Activated T-cell treated with anti-CD3 and anti-CD28 coated beads, Interleukin-2, amount 50 U/mL, for 4 hours (primary cell): Measurements from ENCODE around the gene KLF16. TPM values are rescaled to one million over a fixed set of nuclear protein-coding genes. Genes with fewer than 3 reads are reported as not detected.

Experiments used
- ATAC-seq, 2 donors: fragments of 200-7000 bp; cut with Tn5 transposase; one replicate each; pipeline ENCODE4 v1.10.0; 2021
- DNase-seq: peaks from one replicate; pipeline ENCODE4 v3.0.0-alpha.2; 2020
- H3K27me3 Mint-ChIP-seq: one replicate; pipeline ENCODE4 v1.8.0; 2021; ENCODE audit warnings: low read depth, mixed read lengths
- H3K36me3 Mint-ChIP-seq: one replicate; pipeline ENCODE4 v1.8.0; 2022; ENCODE audit warnings: mixed read lengths; ENCODE audit not compliant: insufficient read depth
- H3K4me1 Mint-ChIP-seq: one replicate; pipeline ENCODE4 v1.8.0; 2021; ENCODE audit warnings: low read depth, mixed read lengths
- H3K4me3 Mint-ChIP-seq: one replicate; pipeline ENCODE4 v1.8.0; 2021; ENCODE audit warnings: mild to moderate bottlenecking, moderate library complexity, mixed read lengths
- H3K9me3 Mint-ChIP-seq: one replicate; pipeline ENCODE4 v1.8.0; 2021; ENCODE audit warnings: mixed read lengths
- total RNA-seq, 3 donors: library from RNA; stranded (reverse); gene quantifications; one replicate each; pipeline ENCODE4 v1.2.1, GENCODE V29; 2021

The KLF16 gene
- total RNA-seq, 3 donors from 2014 or later, result 64.0 to 71.0 (median 69.1) TPM

DNA sequence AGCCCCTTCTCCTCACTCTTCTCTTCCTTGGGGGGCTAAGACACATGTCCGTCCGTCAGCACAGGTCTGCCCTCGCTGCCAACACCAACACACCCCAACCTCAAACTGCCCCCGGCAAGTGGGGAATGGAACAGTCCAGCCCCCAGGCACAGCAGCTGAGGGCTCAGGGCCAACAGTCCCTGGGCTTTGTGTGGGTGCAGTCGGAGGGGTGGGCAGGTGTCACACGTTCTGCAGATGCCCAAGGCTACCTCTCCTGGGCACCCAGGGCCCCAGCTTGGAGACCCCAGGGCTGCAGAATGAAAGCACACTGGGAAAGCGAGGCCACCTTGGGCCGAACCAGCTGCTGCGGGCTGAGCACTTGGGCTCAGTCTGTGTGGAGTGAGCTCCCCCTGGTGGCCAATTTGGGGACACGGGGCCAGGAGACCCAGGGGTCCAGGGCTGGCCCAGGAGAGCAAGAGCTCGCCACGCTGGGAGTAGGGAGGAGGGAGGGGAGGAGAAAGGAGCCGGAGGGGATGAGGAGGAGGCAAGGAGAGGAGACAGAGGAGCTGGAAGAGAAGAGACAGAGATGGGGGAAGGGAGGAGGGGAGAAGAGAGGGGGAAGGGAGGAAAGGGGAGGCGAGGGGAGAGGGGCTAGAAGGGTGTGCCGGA, 37.3 kb downstream of the KLF16 start:
- no peak overlapping the region for H3K4me3 Mint-ChIP-seq
- ATAC-seq (peak; percentile 86 to 90), DNase-seq (peak; percentile 78)
- H3K9me3 Mint-ChIP-seq, result no peaks in the 10 kb centered on the region
- H3K36me3 Mint-ChIP-seq, result peaks cover 13% of the 10 kb centered on the region
- H3K27me3 Mint-ChIP-seq, result no peaks in the 10 kb centered on the region
- H3K4me1 Mint-ChIP-seq, result peaks cover 4% of the 10 kb centered on the region

- DNase-seq, result no peak
- peaks cover 4% of the 10 kb centered on the region for H3K4me1 Mint-ChIP-seq
- ATAC-seq, result no peak
- H3K27me3 Mint-ChIP-seq, result no peaks in the 10 kb centered on the region
- no peaks in the 10 kb centered on the region for H3K9me3 Mint-ChIP-seq
- H3K4me3 Mint-ChIP-seq, result no peak overlapping the region
- peaks cover 16% of the 10 kb centered on the region for H3K36me3 Mint-ChIP-seq
Measured at GRCh38 chr19:1824252-1824622, 39.1 kb downstream of the KLF16 start.

DNA sequence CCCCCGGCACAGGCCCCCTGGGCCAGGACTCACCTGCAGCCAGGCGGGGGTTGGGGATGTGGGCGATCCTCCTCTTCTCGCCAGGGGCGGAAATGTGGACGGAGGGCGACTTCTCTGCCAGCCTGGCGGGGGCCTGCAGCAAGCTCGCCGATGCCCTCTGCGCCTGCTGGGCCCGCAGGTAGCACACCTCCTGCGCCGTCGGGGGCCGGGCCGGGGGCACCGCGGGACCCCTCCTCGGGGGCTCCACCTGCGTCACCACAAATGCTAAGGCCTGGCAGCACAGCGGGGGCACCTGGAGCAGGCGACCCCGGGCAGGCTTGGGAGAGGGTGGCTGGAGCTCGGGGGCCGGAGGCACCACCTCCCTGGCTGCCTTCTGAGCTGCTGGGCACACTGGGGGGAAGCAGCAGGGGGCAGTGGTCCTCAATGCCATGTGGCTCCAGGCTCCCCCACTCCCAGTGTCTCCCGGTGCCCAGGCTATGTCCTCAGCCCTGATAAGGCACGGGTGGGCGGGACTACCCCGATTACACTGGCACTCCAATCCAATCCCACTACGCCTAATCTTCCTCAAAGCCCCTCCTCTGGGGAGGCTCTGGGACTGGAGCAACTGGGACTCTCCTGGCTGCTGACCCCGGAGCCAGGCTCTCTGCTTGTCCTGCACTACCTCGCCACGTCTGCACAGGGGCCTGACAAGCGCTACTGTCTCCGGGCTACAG, 39.7 kb downstream of the KLF16 start:
- Mint-ChIP-seq H3K36me3 (peaks cover 16% of the 10 kb centered on the region), H3K27me3 (no peaks in the 10 kb centered on the region), H3K4me3 (no peak overlapping the region), H3K4me1 (peaks cover 4% of the 10 kb centered on the region), H3K9me3 (no peaks in the 10 kb centered on the region)
- no peak for ATAC-seq
- DNase-seq, result no peak

DNA sequence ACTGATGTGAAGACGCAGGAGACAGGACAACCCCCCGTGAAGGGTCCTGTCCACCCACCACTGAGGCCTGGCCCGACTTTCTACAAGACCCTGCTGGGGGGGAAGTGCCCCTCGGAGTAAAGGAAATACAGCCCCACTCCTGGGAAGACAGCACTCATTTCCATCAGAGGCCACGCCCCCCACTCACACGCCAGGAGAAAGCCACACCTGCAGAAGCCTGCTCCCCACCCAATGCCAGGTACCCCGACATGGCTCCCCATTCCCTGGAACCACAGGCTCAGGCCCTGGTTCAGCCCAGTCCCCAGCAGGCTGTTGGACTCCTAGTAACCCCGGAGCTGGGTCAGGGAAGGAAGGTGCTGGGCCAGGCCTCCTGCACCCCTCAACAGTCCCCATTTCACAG, 40.4 kb downstream of the KLF16 start:
- no peak for ATAC-seq
- H3K27me3 Mint-ChIP-seq, result no peaks in the 10 kb centered on the region

DNA sequence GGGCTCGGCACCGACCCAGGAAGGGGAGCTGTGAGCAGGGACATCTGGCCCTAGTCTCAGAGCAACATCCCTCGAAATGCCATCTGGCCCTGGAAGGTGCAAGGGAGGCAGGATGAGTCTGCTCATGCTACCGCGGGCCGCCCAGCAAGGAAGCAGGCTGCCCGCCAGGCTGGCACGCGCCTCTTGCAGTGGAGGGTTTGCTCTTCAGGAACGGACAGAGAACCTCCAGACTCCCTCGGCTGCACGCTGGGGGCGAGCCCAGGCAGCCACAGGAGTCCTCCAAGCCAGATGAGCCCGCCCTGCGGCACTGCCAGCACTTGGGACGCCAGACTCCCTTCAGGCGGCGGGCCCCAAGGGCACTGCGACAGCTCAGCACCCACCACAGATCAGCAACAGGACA, 41.2 kb downstream of the KLF16 start:
- Mint-ChIP-seq H3K4me3 (no peak overlapping the region), H3K36me3 (peaks cover 16% of the 10 kb centered on the region), H3K4me1 (peaks cover 4% of the 10 kb centered on the region), H3K9me3 (no peaks in the 10 kb centered on the region), H3K27me3 (no peaks in the 10 kb centered on the region)
- DNase-seq (no peak), ATAC-seq (no peak)

More for the DNA sequence above, 40.4 kb downstream of the KLF16 start:
- DNase-seq, result no peak
- no peak overlapping the region for H3K4me3 Mint-ChIP-seq
- H3K36me3 Mint-ChIP-seq, result peaks cover 16% of the 10 kb centered on the region
- H3K9me3 Mint-ChIP-seq, result no peaks in the 10 kb centered on the region
- H3K4me1 Mint-ChIP-seq, result peaks cover 4% of the 10 kb centered on the region

- H3K9me3 Mint-ChIP-seq, result no peaks in the 10 kb centered on the region
- H3K4me3 Mint-ChIP-seq, result no peak overlapping the region
- ATAC-seq (no peak), DNase-seq (no peak)
- no peaks in the 10 kb centered on the region for H3K27me3 Mint-ChIP-seq
- H3K4me1 Mint-ChIP-seq, result no peaks in the 10 kb centered on the region
- H3K36me3 Mint-ChIP-seq, result peaks cover 15% of the 10 kb centered on the region
Measured at GRCh38 chr19:1819341-1820255, 43.8 kb downstream of the KLF16 start.

DNA sequence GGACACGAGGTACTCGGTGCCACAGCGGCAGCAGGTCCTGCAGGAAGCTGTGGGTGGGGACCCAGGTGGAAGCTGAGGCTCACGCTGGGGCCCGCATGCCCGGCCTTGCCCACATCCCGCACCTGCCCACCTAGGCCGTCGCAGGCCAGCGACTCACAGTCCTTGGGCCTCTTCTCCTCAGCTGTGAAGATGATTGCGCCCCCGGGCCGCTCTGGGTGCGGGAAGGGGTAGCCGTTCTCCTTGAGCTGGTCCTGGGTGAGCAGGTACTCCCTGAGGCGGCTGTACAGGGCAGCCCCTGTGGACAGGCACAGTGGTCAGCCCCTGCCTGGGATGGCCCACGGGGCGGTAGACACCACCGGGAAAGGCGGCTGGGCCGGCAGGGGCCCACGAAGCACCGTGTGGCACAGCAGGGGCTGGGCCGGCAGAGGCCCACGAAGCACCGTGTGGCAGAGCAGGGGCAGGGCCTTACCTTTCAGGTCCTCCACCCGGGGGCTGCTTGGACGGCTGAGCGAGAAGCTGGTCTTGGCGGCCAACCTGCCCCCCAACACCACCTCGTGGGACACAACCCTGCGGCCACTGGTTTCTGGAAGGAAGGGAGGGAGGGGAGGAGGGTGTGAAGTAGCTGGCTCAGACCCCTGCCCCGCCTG, 44.7 kb downstream of the KLF16 start:
- Mint-ChIP-seq H3K4me3 (no peak overlapping the region), H3K4me1 (no peaks in the 10 kb centered on the region), H3K9me3 (no peaks in the 10 kb centered on the region), H3K27me3 (no peaks in the 10 kb centered on the region), H3K36me3 (peaks cover 12% of the 10 kb centered on the region)
- ATAC-seq (no peak), DNase-seq (no peak)

DNA sequence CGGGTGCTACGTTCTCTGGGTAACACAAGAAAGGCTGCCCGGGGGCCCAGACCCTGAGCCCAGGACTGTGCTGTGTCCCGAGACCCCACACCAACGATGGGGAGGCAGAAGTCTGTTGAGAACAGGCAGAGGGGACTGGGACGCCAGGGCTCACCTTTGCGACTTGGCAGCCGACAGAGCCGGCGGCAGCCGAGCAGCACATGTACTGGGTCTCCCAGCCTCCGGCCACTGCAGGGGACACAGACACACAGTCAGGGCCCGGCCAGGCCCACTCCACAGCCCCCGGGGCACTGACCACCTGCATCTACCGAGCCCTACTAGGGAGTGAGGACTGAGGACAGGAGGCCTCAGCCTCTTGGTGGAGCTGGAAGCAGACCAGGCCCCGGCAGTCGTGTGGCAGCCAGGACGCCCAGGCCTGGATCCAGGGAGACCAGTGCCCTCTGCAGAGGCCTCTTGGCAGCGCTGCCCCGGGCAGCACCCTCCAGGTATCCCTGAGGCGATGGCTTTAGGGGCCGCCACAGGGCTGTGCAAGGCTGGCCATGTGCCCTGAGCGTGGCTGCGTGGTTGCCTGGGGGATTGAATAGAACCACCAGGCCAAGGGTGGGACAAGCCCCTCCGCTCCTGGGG, 45.7 kb downstream of the KLF16 start:
- no peak for ATAC-seq
- Mint-ChIP-seq H3K27me3 (no peaks in the 10 kb centered on the region), H3K4me3 (no peak overlapping the region), H3K4me1 (peaks cover 6% of the 10 kb centered on the region), H3K36me3 (peaks cover 12% of the 10 kb centered on the region), H3K9me3 (no peaks in the 10 kb centered on the region)
- DNase-seq, result no peak

- Mint-ChIP-seq H3K36me3 (peaks cover 8% of the 10 kb centered on the region), H3K4me1 (peaks cover 9% of the 10 kb centered on the region), H3K9me3 (no peaks in the 10 kb centered on the region), H3K4me3 (no peak overlapping the region), H3K27me3 (no peaks in the 10 kb centered on the region)
- no peak for DNase-seq
- ATAC-seq, result no peak
Measured at GRCh38 chr19:1816530-1817298, 46.7 kb downstream of the KLF16 start.

GRCh38 chr19:1815605-1816529, 47.5 kb downstream of the KLF16 start:
- Mint-ChIP-seq H3K4me1 (peaks cover 13% of the 10 kb centered on the region), H3K36me3 (peaks cover 8% of the 10 kb centered on the region), H3K4me3 (no peak overlapping the region), H3K9me3 (no peaks in the 10 kb centered on the region), H3K27me3 (no peaks in the 10 kb centered on the region)
- DNase-seq (no peak), ATAC-seq (no peak)

DNA sequence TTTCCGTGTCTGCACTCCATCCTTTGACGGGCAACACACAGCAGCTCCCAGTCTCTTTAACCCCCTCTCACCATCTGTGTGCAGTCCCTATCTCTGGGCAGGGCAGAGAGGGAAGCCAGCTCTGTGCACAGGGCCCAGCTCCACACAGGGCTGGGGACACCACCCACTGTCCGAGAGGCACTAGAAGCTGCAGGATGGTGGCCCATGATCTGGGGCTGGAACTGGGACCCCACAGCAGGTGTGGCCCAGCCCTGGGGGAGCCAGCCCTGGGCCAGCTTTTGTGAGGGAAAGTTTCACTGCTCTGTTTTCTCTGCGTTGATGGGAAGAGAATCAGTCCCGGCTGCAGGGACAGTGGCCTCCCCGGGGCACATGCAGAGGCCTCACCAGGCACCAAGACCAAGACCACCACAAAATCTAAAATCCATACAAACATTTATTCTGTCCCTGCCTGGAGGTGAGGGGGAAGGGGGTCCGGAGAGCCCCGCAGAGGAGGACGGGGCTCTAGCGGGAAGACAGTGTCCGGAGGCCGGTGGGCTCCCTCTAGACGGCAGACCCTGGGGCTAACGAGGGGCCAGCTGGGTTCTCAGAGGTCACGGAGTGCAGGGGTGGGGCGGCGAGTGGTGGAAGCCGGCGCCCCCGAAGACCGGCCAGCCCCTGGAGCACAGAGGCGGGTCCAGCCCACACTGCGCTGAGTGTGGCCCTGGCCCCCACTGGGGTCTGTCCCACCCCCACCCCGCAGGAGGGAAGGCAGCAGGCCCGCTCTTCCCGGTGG, 48.4 kb downstream of the KLF16 start:
- Mint-ChIP-seq H3K4me3 (no peak overlapping the region), H3K36me3 (peaks cover 3% of the 10 kb centered on the region)

DNA sequence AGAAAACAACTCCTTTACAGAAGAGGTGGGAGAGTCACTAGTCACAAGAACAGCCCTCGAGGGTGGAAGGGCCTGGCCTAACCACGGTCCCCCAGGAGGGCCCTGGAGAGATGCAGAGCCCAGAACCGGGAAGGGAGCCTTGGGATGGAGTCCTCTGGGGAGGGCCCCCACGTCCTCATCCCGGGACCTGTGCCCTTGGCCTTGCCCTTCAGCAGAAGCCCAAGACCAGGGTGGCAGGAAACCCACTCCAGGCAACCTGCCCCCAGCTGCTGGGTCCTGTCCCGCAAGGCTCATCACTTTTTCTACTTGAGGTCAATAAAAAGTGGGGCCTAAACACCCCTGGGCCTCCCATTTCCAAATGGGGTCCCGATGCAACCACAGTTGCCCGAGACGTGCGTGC, 49.0 kb downstream of the KLF16 start:
- Mint-ChIP-seq H3K27me3 (no peaks in the 10 kb centered on the region), H3K36me3 (peaks cover 3% of the 10 kb centered on the region), H3K9me3 (no peaks in the 10 kb centered on the region), H3K4me1 (peaks cover 13% of the 10 kb centered on the region), H3K4me3 (no peak overlapping the region)
- DNase-seq, result no peak
- ATAC-seq, result no peak

More for the DNA sequence above, 48.4 kb downstream of the KLF16 start:
- Mint-ChIP-seq H3K27me3 (no peaks in the 10 kb centered on the region), H3K9me3 (no peaks in the 10 kb centered on the region), H3K4me1 (peaks cover 13% of the 10 kb centered on the region)
- ATAC-seq (no peak), DNase-seq (no peak)
